Measurements from ENCODE around the gene ALPL. TPM values are rescaled to one million over a fixed set of nuclear protein-coding genes. Genes with fewer than 3 reads are reported as not detected.

The ALPL gene
- total and polyA plus RNA-seq, 9 donors: 1.2 to 9.2 (median 3.8) TPM

- no peak for TF ChIP-seq CTCF (IDR thresholded peaks at IDR 0.05)
- no peak for TF ChIP-seq EP300 (IDR thresholded peaks at IDR 0.05)
- TF ChIP-seq POLR2A (IDR thresholded peaks at IDR 0.05): no peak
- no peak overlapping the region for H3K4me3 ChIP-seq
- H3K27me3 ChIP-seq: no peaks in the 10 kb centered on the region
- no peaks in the 10 kb centered on the region for H3K36me3 ChIP-seq
- DNase-seq: no peak
- 90 to 100% (median 96%) methylated on average over 1 of the region's 1 CpG for whole genome bisulfite sequencing, 3 donors
- intact Hi-C loops (cut with DNase I): no loop called here
- H3K9me3 ChIP-seq: no peaks in the 10 kb centered on the region
- H3K27ac ChIP-seq: no peak overlapping the region
- no peaks in the 10 kb centered on the region for H3K4me1 ChIP-seq (ENCODE audit: insufficient read depth)
Measured at GRCh38 chr1:21496063-21496462, 13.2 kb upstream of the ALPL start.

- no peaks in the 10 kb centered on the region for H3K4me1 ChIP-seq (ENCODE audit: insufficient read depth)
- no peak overlapping the region for H3K4me3 ChIP-seq
- H3K36me3 ChIP-seq: no peaks in the 10 kb centered on the region
- no peak for TF ChIP-seq EP300 (IDR thresholded peaks at IDR 0.05)
- TF ChIP-seq CTCF (IDR thresholded peaks at IDR 0.05): no peak
- TF ChIP-seq POLR2A (IDR thresholded peaks at IDR 0.05): no peak
- no peak for DNase-seq
- intact Hi-C loops (cut with DNase I): no loop called here
- 91 to 98% (median 93%) methylated on average over 3 of the region's 3 CpGs for WGBS, 3 donors
- no peaks in the 10 kb centered on the region for H3K9me3 ChIP-seq
- no peaks in the 10 kb centered on the region for H3K27me3 ChIP-seq
- H3K27ac ChIP-seq: no peak overlapping the region
Measured at GRCh38 chr1:21496886-21497285, 12.3 kb upstream of the ALPL start.

- no peak overlapping the region for H3K27ac ChIP-seq
- H3K4me1 ChIP-seq (ENCODE audit: insufficient read depth): no peaks in the 10 kb centered on the region
- no peaks in the 10 kb centered on the region for H3K27me3 ChIP-seq
- H3K9me3 ChIP-seq: no peaks in the 10 kb centered on the region
- no peak overlapping the region for H3K4me3 ChIP-seq
- TF ChIP-seq EP300 (IDR thresholded peaks at IDR 0.05) (no peak), CTCF (IDR thresholded peaks at IDR 0.05) (no peak), POLR2A (IDR thresholded peaks at IDR 0.05) (no peak)
- no peak for DNase-seq
- H3K36me3 ChIP-seq: no peaks in the 10 kb centered on the region
- intact Hi-C loops (cut with DNase I): no loop called here
- 57 to 72% (median 68%) methylated on average over 7 of the region's 7 CpGs for WGBS, 3 donors
Measured at GRCh38 chr1:21497466-21498061, 11.7 kb upstream of the ALPL start.

- no peaks in the 10 kb centered on the region for H3K36me3 ChIP-seq
- intact Hi-C loops (cut with DNase I): no loop called here
- TF ChIP-seq POLR2A (IDR thresholded peaks at IDR 0.05) (no peak), CTCF (IDR thresholded peaks at IDR 0.05) (no peak)
- no peak overlapping the region for H3K4me3 ChIP-seq
- H3K9me3 ChIP-seq: no peaks in the 10 kb centered on the region
- no peak for DNase-seq
- H3K4me1 ChIP-seq (ENCODE audit: insufficient read depth): peaks cover 5% of the 10 kb centered on the region
- H3K27me3 ChIP-seq: no peaks in the 10 kb centered on the region
- 95 to 100% (median 96%) methylated on average over 1 of the region's 1 CpG for WGBS, 3 donors
- H3K27ac ChIP-seq: no peak overlapping the region
Measured at GRCh38 chr1:21499283-21499950, 9.8 kb upstream of the ALPL start.

Measured in ovary (tissue), 9 donors.